GM23338 (cell line): ENCODE data around the gene BAD. TPM values are rescaled to one million over a fixed set of nuclear protein-coding genes. Genes with fewer than 3 reads are reported as not detected.

Source experiments
- ATAC-seq: fragments of 200-7000 bp; cut with Tn5 transposase; 3 replicates; pipeline ENCODE4 v1.9.1; 2020
- DNase-seq: peaks from one replicate; pipeline ENCODE4 v3.0.0-alpha.2; 2015; ENCODE audit warnings: low spot score
- H2AFZ ChIP-seq: fragments of 200-600 bp; sonication (generic); 2 replicates; pipeline ENCODE4 v1.8.0; 2016; ENCODE audit warnings: antibody characterized with exemption, mild to moderate bottlenecking, moderate library complexity
- H3F3A ChIP-seq: fragments of 200-600 bp; sonication (generic); replicated peaks from 2 replicates; pipeline ENCODE4 v1.8.0; 2017; ENCODE audit warnings: antibody characterized with exemption, mixed run types, low read depth
- H3K27ac ChIP-seq: fragments of 200-600 bp; sonication (generic); 2 replicates; pipeline ENCODE4 v1.6.1; 2016; ENCODE audit warnings: low read depth
- H3K27me3 ChIP-seq: fragments of 200-600 bp; sonication (generic); 2 replicates; pipeline ENCODE4 v1.8.0; 2016; ENCODE audit warnings: mild to moderate bottlenecking, mixed run types, moderate library complexity; ENCODE audit not compliant: insufficient read depth
- H3K36me3 ChIP-seq: fragments of 200-600 bp; sonication (generic); 2 replicates; pipeline ENCODE4 v1.8.0; 2016; ENCODE audit warnings: mild to moderate bottlenecking; ENCODE audit not compliant: insufficient read depth
- H3K4me1 ChIP-seq: fragments of 200-600 bp; sonication (generic); 2 replicates; pipeline ENCODE4 v1.8.0; 2016; ENCODE audit warnings: mild to moderate bottlenecking, moderate library complexity; ENCODE audit not compliant: insufficient read depth
- H3K4me2 ChIP-seq: fragments of 200-600 bp; sonication (generic); 2 replicates; pipeline ENCODE4 v1.7.1; 2017; ENCODE audit warnings: mixed run types
- H3K4me3 ChIP-seq: fragments of 200-600 bp; sonication (generic); 2 replicates; pipeline ENCODE4 v1.6.1; 2016; ENCODE audit warnings: mixed run types
- H3K79me2 ChIP-seq: fragments of 200-600 bp; sonication (generic); replicated peaks from 2 replicates; pipeline ENCODE4 v1.8.0; 2017; ENCODE audit warnings: mild to moderate bottlenecking; ENCODE audit not compliant: insufficient read depth
- H3K9me2 ChIP-seq: fragments of 200-600 bp; sonication (generic); 2 replicates; pipeline ENCODE4 v1.8.0; 2017; ENCODE audit not compliant: insufficient read depth
- H4K20me1 ChIP-seq: fragments of 200-600 bp; sonication (generic); replicated peaks from 2 replicates; pipeline ENCODE4 v1.8.0; 2017; ENCODE audit warnings: mild to moderate bottlenecking; ENCODE audit not compliant: insufficient read depth
- H3K27ac Mint-ChIP-seq: 2 replicates; pipeline ENCODE4 v1.8.0; 2020; ENCODE audit warnings: inconsistent platforms, mild to moderate bottlenecking, moderate library complexity, mixed read lengths
- H3K27me3 Mint-ChIP-seq: 3 replicates; pipeline ENCODE4 v1.8.0; 2022; ENCODE audit warnings: low read depth, mild to moderate bottlenecking, moderate library complexity, mixed read lengths, inconsistent platforms; ENCODE audit not compliant: insufficient read depth, poor library complexity
- H3K36me3 Mint-ChIP-seq: 3 replicates; pipeline ENCODE4 v1.8.0; 2021; ENCODE audit warnings: low read depth, mild to moderate bottlenecking, inconsistent platforms, moderate library complexity, mixed read lengths
- H3K4me1 Mint-ChIP-seq: 3 replicates; pipeline ENCODE4 v1.8.0; 2020; ENCODE audit warnings: mild to moderate bottlenecking, inconsistent platforms, mixed read lengths
- H3K4me3 Mint-ChIP-seq: 3 replicates; pipeline ENCODE4 v1.8.0; 2021; ENCODE audit warnings: moderate library complexity, mild to moderate bottlenecking, inconsistent platforms, mixed read lengths
- H3K9me3 Mint-ChIP-seq: 3 replicates; pipeline ENCODE4 v1.8.0; 2020; ENCODE audit warnings: moderate library complexity, mild to moderate bottlenecking, inconsistent platforms, mixed read lengths
- CREB1 ChIP-seq: fragments of 250-450 bp; sonication (Bioruptor Pico); IDR thresholded peaks from 2 replicates; pipeline ENCODE4 v1.5.0; 2020; ENCODE audit warnings: low read depth, mild to moderate bottlenecking, moderate library complexity
- JUNB ChIP-seq: IDR thresholded peaks from one replicate; pipeline ENCODE4 v1.6.1; 2016; ENCODE audit warnings: antibody characterized with exemption; ENCODE audit not compliant: unreplicated experiment
- NANOG ChIP-seq: IDR thresholded peaks from 2 replicates; pipeline ENCODE4 v1.6.1; 2016; ENCODE audit warnings: antibody characterized with exemption, borderline replicate concordance
- POLR2AphosphoS5 ChIP-seq: IDR thresholded peaks from 2 replicates; pipeline ENCODE4 v1.6.1; 2016; ENCODE audit warnings: antibody characterized with exemption, low read depth
- ZNF114 ChIP-seq: fragments of 250-450 bp; sonication (Bioruptor Pico); IDR thresholded peaks from 2 replicates; pipeline ENCODE4 v1.5.0; 2020; ENCODE audit warnings: mild to moderate bottlenecking, moderate library complexity
- ZNF331 ChIP-seq: fragments of 250-450 bp; sonication (Bioruptor Pico); IDR thresholded peaks from 2 replicates; pipeline ENCODE4 v1.5.0; 2020; ENCODE audit warnings: low read depth, mild to moderate bottlenecking, moderate library complexity
- polyA plus RNA-seq: library from polyadenylated mRNA; unstranded; fragments of >200 nt; fragmentation: Nextera tagmentation; extraction: Ambion mirVana; gene quantifications from 2 replicates; pipeline ENCODE4 v1.2.1, GENCODE V29; 2016
- total RNA-seq: library from RNA; depleted of rRNA; stranded (reverse); fragments of >200 nt; shearing (Covaris generic); gene quantifications from 2 replicates; pipeline ENCODE4 v1.2.3, GENCODE V29; 2014
- TF ChIP-seq, protein P1 (sequence below), 2 experiments: fragments of 200-600 bp in 1 of 2; sonication (generic) in 1 of 2; conservative IDR thresholded peaks; 2 replicates each; pipeline versions ENCODE4 v1.5.1 to v1.6.1; 2016 to 2017; ENCODE audit warnings: antibody characterized with exemption in 2 of 2, low read depth in 2 of 2, mild to moderate bottlenecking in 2 of 2, moderate library complexity in 1 of 2
- TF ChIP-seq, protein P2 (sequence below): IDR thresholded peaks from 2 replicates; pipeline ENCODE4 v1.6.1; 2016; ENCODE audit warnings: antibody characterized with exemption

The BAD gene
- total and polyA plus RNA-seq, 2 experiments from 2014 or later, result 46.3 to 46.4 TPM

DNA sequence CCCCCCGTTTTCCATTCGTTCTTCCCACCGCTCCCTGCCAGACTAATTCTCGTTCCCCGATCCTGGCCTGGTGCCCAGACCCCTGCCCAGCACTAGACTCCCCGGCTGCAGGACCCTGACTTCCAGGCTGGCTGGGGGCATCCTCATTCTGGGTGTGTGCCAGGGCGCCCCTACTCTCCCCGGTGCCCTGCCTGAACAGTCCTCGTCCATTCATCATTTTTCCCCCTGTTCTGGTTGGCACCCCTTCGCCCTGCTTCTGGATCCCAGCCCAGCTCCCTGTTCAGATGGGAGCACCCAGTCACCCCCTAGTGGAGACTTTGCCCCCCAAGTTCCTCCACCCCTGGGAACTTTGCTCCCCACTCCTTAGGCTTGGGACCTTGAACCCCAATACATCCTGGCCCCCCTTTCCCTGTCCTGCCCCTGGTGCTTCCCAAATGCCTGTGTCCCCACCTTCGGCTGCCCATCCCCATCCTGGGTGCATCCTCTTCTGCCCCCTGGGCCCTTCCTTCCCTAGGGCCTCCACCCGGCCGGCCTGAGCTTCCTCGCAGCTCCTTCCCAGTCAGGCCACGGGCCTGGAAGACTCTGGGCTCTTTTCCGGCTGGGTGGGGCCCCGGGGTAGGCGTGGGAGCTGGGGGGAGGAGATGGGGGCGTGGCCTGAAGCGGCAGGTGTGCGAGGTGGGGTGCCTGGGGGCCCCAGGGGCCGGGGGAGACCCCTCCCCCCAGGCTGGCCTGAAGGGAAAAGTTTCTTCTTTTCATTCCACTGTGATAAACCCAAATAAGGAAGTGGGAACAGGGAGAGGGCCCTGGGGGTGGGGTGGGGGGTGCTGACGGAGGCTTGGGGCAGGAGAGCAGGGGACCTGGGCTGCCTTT is 32.2 kb downstream of the BAD start:
- peak overlapping the region; percentile 92 for H3K4me3 Mint-ChIP-seq
- peak; percentile 14 for ATAC-seq

DNA sequence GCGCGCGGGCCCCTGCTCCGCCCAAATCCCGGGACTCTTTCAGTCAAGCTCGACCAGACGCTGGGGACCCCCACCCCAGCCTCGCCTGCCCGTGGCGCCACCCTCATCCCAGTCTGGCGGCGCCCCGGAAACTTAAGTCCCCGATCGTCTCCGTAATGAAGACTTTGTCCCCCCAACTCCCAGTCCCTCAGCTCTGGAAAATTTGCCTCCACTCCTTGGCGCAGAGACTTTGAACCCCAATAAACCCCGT is 32.8 kb downstream of the BAD start:
- no peaks in the 10 kb centered on the region for H3K9me3 Mint-ChIP-seq
- H3K36me3 Mint-ChIP-seq, result peaks cover 15% of the 10 kb centered on the region
- H3K27me3 Mint-ChIP-seq, result peaks cover 28% of the 10 kb centered on the region
- Histone ChIP-seq H3F3A (peaks cover 33% of the 10 kb centered on the region), H3K27me3 (no peaks in the 10 kb centered on the region), H3K36me3 (0 out of 2 replicates have a peak, but pooled peaks cover 4% of the 10 kb centered on the region), H3K4me3 (peak overlapping the region; percentile 94), H3K27ac (no peak overlapping the region), H4K20me1 (no peaks in the 10 kb centered on the region; the same call in none of the 2 replicates), H3K4me2 (peak overlapping the region; percentile 98), H2AFZ (no peak overlapping the region), H3K9me2 (no peaks in the 10 kb centered on the region), H3K4me1 (peaks cover 32% of the 10 kb centered on the region), H3K79me2 (peaks cover 19% of the 10 kb centered on the region)
- ATAC-seq, result no peak; the same call in 2 of the 3 replicates
- peaks cover 39% of the 10 kb centered on the region for H3K4me1 Mint-ChIP-seq
- TF ChIP-seq ZNF114 (CRISPR knock-in tag), result no peak
- TF ChIP-seq CREB1 (CRISPR knock-in tag), result no peak
- TF ChIP-seq POLR2AphosphoS5, result no peak
- TF ChIP-seq, protein P1, sequence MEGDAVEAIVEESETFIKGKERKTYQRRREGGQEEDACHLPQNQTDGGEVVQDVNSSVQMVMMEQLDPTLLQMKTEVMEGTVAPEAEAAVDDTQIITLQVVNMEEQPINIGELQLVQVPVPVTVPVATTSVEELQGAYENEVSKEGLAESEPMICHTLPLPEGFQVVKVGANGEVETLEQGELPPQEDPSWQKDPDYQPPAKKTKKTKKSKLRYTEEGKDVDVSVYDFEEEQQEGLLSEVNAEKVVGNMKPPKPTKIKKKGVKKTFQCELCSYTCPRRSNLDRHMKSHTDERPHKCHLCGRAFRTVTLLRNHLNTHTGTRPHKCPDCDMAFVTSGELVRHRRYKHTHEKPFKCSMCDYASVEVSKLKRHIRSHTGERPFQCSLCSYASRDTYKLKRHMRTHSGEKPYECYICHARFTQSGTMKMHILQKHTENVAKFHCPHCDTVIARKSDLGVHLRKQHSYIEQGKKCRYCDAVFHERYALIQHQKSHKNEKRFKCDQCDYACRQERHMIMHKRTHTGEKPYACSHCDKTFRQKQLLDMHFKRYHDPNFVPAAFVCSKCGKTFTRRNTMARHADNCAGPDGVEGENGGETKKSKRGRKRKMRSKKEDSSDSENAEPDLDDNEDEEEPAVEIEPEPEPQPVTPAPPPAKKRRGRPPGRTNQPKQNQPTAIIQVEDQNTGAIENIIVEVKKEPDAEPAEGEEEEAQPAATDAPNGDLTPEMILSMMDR (conservative IDR thresholded peaks at IDR 0.05; ENCODE audit: low read depth in 2 of 2), result no peak
- no peak for TF ChIP-seq JUNB
- no peak for TF ChIP-seq NANOG
- TF ChIP-seq ZNF331, result no peak
- DNase-seq, result no peak
- H3K27ac Mint-ChIP-seq, result peak overlapping the region; percentile 69; the same call in 1 of the 2 replicates
- H3K4me3 Mint-ChIP-seq, result peak overlapping the region; percentile 92

More for the DNA sequence above, 32.2 kb downstream of the BAD start:
- Histone ChIP-seq H3K79me2 (peaks cover 19% of the 10 kb centered on the region), H3K9me2 (no peaks in the 10 kb centered on the region), H3K4me2 (peak overlapping the region; percentile 98), H3K27ac (peak overlapping the region; percentile 59; the same call in 1 of the 2 replicates), H3K27me3 (no peaks in the 10 kb centered on the region), H4K20me1 (no peaks in the 10 kb centered on the region; the same call in none of the 2 replicates), H3F3A (peaks cover 30% of the 10 kb centered on the region), H3K4me1 (peaks cover 32% of the 10 kb centered on the region), H2AFZ (no peak overlapping the region), H3K36me3 (0 out of 2 replicates have a peak, but pooled peaks cover 5% of the 10 kb centered on the region), H3K4me3 (peak overlapping the region; percentile 94)
- TF ChIP-seq, protein P2, sequence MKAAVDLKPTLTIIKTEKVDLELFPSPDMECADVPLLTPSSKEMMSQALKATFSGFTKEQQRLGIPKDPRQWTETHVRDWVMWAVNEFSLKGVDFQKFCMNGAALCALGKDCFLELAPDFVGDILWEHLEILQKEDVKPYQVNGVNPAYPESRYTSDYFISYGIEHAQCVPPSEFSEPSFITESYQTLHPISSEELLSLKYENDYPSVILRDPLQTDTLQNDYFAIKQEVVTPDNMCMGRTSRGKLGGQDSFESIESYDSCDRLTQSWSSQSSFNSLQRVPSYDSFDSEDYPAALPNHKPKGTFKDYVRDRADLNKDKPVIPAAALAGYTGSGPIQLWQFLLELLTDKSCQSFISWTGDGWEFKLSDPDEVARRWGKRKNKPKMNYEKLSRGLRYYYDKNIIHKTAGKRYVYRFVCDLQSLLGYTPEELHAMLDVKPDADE, result no peak
- TF ChIP-seq POLR2AphosphoS5 (peak; percentile 64), ZNF114 (CRISPR knock-in tag) (no peak), CREB1 (CRISPR knock-in tag) (0 out of 2 replicates have a peak, but pooled peaks have one; percentile 3)
- TF ChIP-seq, protein P1 (conservative IDR thresholded peaks at IDR 0.05; ENCODE audit: low read depth in 2 of 2), result peak; percentile 48 to 52
- Mint-ChIP-seq H3K4me1 (peaks cover 39% of the 10 kb centered on the region), H3K27me3 (peaks cover 28% of the 10 kb centered on the region), H3K36me3 (peaks cover 16% of the 10 kb centered on the region), H3K27ac (peak overlapping the region; percentile 69; the same call in 1 of the 2 replicates), H3K9me3 (no peaks in the 10 kb centered on the region)
- peak; percentile 66 for DNase-seq
